ENCODE measurements around the gene SIPA1L3. TPM values are rescaled to one million over a fixed set of nuclear protein-coding genes. Genes with fewer than 3 reads are reported as not detected.

The SIPA1L3 gene
- total and polyA plus RNA-seq, 2 of the 13 experiments (the other 11 are each of a cell fraction or from before 2014, with no cell fraction given), result 5.5 to 7.7 TPM

GRCh38 chr19:37926255-37926654 lies 19.2 kb downstream of the SIPA1L3 start:
- in situ Hi-C loops (cut with HindIII; ENCODE audit: extremely low pct_ligation_motif_present, low pct_unique_long_range_greater_than_20kb) (no loop called here), intact Hi-C loops (cut with micrococcal nuclease; ENCODE audit: unreplicated experiment) (no loop called here)
- H3K79me2 ChIP-seq (ENCODE audit: insufficient read depth, low read length), result peaks cover 10% of the 10 kb centered on the region

More at GRCh38 chr19:37926255-37926654, 19.2 kb downstream of the SIPA1L3 start:
- no peak overlapping the region for H3K27ac ChIP-seq (ENCODE audit: extremely low read length, insufficient read depth, low read length)
- no peak overlapping the region for H3K4me3 ChIP-seq (replicated peaks in 1 of 3; ENCODE audit: insufficient read depth in 1 of 3, low read depth in 2 of 3, low read length in 3 of 3)
- POLR2A ChIA-PET, result no interaction called here
- no peaks in the 10 kb centered on the region for H3K9me3 ChIP-seq (ENCODE audit: low read length)
- WGBS (ENCODE audit: low lambda C conversion rate), result 90% methylated on average over 10 of the region's 10 CpGs
- H3K27me3 ChIP-seq (ENCODE audit: control insufficient read depth in 1 of 2, insufficient read depth in 2 of 2, low read length in 2 of 2), result no peaks in the 10 kb centered on the region
- no peak overlapping the region for H3K4me2 ChIP-seq (ENCODE audit: low read depth, low read length)
- no peaks in the 10 kb centered on the region for H4K20me1 ChIP-seq (ENCODE audit: insufficient read depth, low read length)
- BruUV-seq (replicated peaks), result no TSS peak
- H3K9ac ChIP-seq (ENCODE audit: insufficient read depth, low read depth, low read length), result no peak overlapping the region
- DNase-seq (ENCODE audit: low spot score), result no peak
- no peaks in the 10 kb centered on the region for H3K36me3 ChIP-seq (replicated peaks in 1 of 2; ENCODE audit: control insufficient read depth in 1 of 2, insufficient read depth in 2 of 2, low read length in 2 of 2)
- peaks cover 25% of the 10 kb centered on the region for H3K4me1 ChIP-seq (ENCODE audit: insufficient read depth, low read length)
- CTCF ChIA-PET (ENCODE audit: low intra/inter-chr PET ratio, low total read pairs), result no interaction called here
- FAIRE-seq, result no peak
- no peak overlapping the region for H2AFZ ChIP-seq (ENCODE audit: low read length)
- ATAC-seq, result no peak
- TF ChIP-seq MTA3 (CRISPR knock-in tag; IDR thresholded peaks at IDR 0.05), result no peak
- TF ChIP-seq KAT2B (IDR thresholded peaks at IDR 0.05; ENCODE audit: borderline replicate concordance, low read depth, low read length), result no peak
- TF ChIP-seq NR2F6 (IDR thresholded peaks at IDR 0.05), result no peak
- TF ChIP-seq NR2F6 (CRISPR knock-in tag; IDR thresholded peaks at IDR 0.05), result no peak
- TF ChIP-seq HMGXB4 (CRISPR knock-in tag; IDR thresholded peaks at IDR 0.05; ENCODE audit: borderline replicate concordance in 1 of 2, low read depth in 1 of 2), result no peak
- TF ChIP-seq SAFB2 (CRISPR knock-in tag; IDR thresholded peaks at IDR 0.05; ENCODE audit: borderline replicate concordance, low read depth), result no peak
- no peak for TF ChIP-seq HNRNPUL1 (IDR thresholded peaks at IDR 0.05; ENCODE audit: low read depth, low read length)
- TF ChIP-seq SRY (CRISPR knock-in tag; IDR thresholded peaks at IDR 0.05), result no peak
- no peak for TF ChIP-seq SUZ12 (IDR thresholded peaks at IDR 0.05; ENCODE audit: low read depth, low read length)
- no peak for TF ChIP-seq CHD4 (IDR thresholded peaks at IDR 0.05; ENCODE audit: borderline replicate concordance, low read length)
- TF ChIP-seq GATA4 (IDR thresholded peaks at IDR 0.05; ENCODE audit: borderline replicate concordance, low read depth), result no peak
- TF ChIP-seq ZNF280B (CRISPR knock-in tag; IDR thresholded peaks at IDR 0.05; ENCODE audit: borderline replicate concordance), result no peak
- TF ChIP-seq ZNF747 (CRISPR knock-in tag; IDR thresholded peaks at IDR 0.05; ENCODE audit: borderline replicate concordance), result no peak
- no peak for TF ChIP-seq GLI4 (CRISPR knock-in tag; IDR thresholded peaks at IDR 0.05; ENCODE audit: borderline replicate concordance)
- TF ChIP-seq, protein P1, sequence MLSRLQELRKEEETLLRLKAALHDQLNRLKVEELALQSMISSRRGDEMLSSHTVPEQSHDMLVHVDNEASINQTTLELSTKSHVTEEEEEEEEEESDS (CRISPR knock-in tag; IDR thresholded peaks at IDR 0.05; ENCODE audit: borderline replicate concordance), result no peak
- TF ChIP-seq, protein P2, sequence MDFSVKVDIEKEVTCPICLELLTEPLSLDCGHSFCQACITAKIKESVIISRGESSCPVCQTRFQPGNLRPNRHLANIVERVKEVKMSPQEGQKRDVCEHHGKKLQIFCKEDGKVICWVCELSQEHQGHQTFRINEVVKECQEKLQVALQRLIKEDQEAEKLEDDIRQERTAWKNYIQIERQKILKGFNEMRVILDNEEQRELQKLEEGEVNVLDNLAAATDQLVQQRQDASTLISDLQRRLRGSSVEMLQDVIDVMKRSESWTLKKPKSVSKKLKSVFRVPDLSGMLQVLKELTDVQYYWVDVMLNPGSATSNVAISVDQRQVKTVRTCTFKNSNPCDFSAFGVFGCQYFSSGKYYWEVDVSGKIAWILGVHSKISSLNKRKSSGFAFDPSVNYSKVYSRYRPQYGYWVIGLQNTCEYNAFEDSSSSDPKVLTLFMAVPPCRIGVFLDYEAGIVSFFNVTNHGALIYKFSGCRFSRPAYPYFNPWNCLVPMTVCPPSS (IDR thresholded peaks at IDR 0.05), result no peak
- TF ChIP-seq DDIT3 (CRISPR knock-in tag; IDR thresholded peaks at IDR 0.05), result no peak
- no peak for TF ChIP-seq NBN (conservative IDR thresholded peaks at IDR 0.05)
- TF ChIP-seq GLMP (CRISPR knock-in tag; IDR thresholded peaks at IDR 0.05; ENCODE audit: borderline replicate concordance), result no peak
